Neutrophil (primary cell): Measurements from ENCODE around the gene NUP93.
A peak's percentile ranks its signal among the peaks of the same experiment; 100 is the strongest.

ENCODE experiments used
- H3K27ac ChIP-seq: fragments of 200-600 bp; sonication (generic); 2 replicates; pipeline ENCODE4 v1.5.1; 2016; ENCODE audit warnings: mild to moderate bottlenecking, moderate library complexity
- H3K27me3 ChIP-seq: fragments of 200-600 bp; sonication (generic); 2 replicates; pipeline ENCODE4 v1.6.0; 2016; ENCODE audit warnings: mild to moderate bottlenecking
- H3K36me3 ChIP-seq: fragments of 200-600 bp; sonication (generic); 2 replicates; pipeline ENCODE4 v1.5.1; 2017
- H3K4me1 ChIP-seq, 2 experiments: fragments of 200-600 bp in 1 of 2; sonication (generic) in 1 of 2; 1 replicate in 1 of 2; 2 replicates in 1 of 2; pipeline versions ENCODE4 v1.5.1 to v1.6.1; 2013 to 2016; ENCODE audit warnings: low read depth in 1 of 2, low read length in 1 of 2, mild to moderate bottlenecking in 1 of 2, moderate library complexity in 1 of 2; ENCODE audit not compliant: control insufficient read depth in 1 of 2, insufficient read depth in 1 of 2
- H3K4me3 ChIP-seq, 2 experiments: fragments of 200-600 bp in 1 of 2; sonication (generic) in 1 of 2; 1 replicate in 1 of 2; 2 replicates in 1 of 2; pipeline ENCODE4 v1.5.1; 2013 to 2016; ENCODE audit warnings: low read depth in 1 of 2, low read length in 1 of 2, mild to moderate bottlenecking in 1 of 2, moderate library complexity in 1 of 2
- H3K9me3 ChIP-seq: fragments of 200-600 bp; sonication (generic); 2 replicates; pipeline ENCODE4 v1.5.1; 2016
- TF ChIP-seq, protein P1 (sequence below): fragments of 200-600 bp; sonication (generic); IDR thresholded peaks from 2 replicates; pipeline ENCODE4 v1.5.1; 2016; ENCODE audit warnings: antibody characterized with exemption

Gene NUP93

DNA sequence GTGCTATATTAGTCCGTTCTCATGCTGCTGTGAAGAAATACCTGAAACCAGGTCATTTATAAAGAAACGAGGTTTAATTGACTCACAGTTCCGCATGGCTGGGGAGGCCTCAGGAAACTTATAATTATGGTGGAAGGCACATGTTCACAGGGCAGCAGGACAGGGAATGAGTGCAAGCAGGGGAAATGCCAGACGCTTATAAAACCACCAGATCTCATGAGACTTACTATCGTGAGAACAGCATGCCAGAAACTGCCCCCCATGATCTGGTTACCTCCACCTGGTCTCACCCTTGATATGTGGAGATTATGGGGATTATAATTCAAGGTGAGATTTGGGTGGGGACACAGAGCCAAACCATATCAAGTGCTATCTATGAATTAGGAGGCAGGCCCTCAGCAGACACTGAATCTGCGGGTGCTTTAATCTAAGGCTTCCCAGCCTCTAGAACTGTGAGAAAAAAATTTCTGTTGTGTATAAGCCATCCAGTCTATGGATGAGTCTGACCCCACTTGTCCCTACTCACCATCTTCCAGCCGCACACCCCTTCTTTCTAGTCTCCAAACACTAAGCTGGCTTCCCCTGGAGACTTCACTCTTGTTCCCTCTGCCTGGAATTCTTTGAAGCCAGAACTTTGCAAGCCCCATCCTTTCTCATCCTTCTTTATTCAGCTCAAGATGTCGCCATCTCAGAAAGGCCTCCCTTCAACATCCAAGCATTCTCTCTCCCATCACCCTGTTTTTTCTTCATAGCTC is 772 bp upstream of the NUP93 start:
- H3K36me3 ChIP-seq = no peaks in the 10 kb centered on the region
- peaks cover 19 to 23% of the 10 kb centered on the region in 2 experiments for H3K4me1 ChIP-seq
- TF ChIP-seq, protein P1, sequence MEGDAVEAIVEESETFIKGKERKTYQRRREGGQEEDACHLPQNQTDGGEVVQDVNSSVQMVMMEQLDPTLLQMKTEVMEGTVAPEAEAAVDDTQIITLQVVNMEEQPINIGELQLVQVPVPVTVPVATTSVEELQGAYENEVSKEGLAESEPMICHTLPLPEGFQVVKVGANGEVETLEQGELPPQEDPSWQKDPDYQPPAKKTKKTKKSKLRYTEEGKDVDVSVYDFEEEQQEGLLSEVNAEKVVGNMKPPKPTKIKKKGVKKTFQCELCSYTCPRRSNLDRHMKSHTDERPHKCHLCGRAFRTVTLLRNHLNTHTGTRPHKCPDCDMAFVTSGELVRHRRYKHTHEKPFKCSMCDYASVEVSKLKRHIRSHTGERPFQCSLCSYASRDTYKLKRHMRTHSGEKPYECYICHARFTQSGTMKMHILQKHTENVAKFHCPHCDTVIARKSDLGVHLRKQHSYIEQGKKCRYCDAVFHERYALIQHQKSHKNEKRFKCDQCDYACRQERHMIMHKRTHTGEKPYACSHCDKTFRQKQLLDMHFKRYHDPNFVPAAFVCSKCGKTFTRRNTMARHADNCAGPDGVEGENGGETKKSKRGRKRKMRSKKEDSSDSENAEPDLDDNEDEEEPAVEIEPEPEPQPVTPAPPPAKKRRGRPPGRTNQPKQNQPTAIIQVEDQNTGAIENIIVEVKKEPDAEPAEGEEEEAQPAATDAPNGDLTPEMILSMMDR = no peak
- peak overlapping the region; percentile 92 to 96 for H3K4me3 ChIP-seq
- no peaks in the 10 kb centered on the region for H3K9me3 ChIP-seq
- no peaks in the 10 kb centered on the region for H3K27me3 ChIP-seq
- H3K27ac ChIP-seq = peak overlapping the region; percentile 85

DNA sequence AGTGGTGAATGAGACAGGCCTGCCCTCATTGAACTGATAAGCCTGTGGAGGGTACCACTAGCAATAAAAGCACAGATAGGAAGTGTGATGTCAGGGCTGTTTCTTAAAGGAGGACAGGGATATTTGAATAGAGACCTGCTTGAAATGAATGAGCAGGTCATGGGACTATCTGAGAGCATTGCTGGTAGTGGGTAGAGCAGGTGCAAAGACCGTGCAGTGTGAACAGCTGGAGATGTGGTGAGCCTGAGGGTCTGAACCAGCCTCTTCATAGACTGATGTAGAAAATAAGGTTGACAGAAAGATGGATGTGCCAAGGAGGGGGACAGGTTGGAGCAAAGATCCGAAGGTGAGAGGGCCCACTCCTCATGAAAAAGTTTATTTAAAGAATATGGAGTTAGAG is 2.4 kb downstream of the NUP93 start:
- no peak overlapping the region for H3K4me3 ChIP-seq
- TF ChIP-seq, protein P1 = no peak
- peaks cover 40 to 44% of the 10 kb centered on the region in 2 experiments for H3K4me1 ChIP-seq
- H3K9me3 ChIP-seq = no peaks in the 10 kb centered on the region
- no peak overlapping the region for H3K27ac ChIP-seq
- H3K27me3 ChIP-seq = no peaks in the 10 kb centered on the region
- no peaks in the 10 kb centered on the region for H3K36me3 ChIP-seq

DNA sequence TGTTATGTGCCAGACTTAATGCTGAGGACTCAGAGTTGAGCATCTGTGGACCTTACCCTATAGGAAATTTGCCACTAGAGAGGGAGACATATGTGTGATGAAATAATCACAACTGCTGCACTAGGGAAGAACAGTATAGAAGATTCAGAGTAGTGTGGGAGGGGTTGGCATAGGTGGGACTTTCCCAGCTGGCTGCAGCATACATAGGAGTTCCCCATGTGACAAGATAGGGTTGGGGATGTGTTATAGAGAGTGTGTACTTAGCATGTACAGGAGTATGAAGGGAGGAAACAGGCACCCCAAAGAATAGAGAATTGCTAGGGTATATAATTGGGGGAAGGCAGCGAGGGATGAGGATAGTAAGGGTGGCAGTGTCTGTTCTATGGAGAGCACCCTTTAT is 2.9 kb downstream of the NUP93 start:
- no peaks in the 10 kb centered on the region for H3K27me3 ChIP-seq
- H3K4me3 ChIP-seq = no peak overlapping the region
- no peak overlapping the region for H3K27ac ChIP-seq
- H3K9me3 ChIP-seq = no peaks in the 10 kb centered on the region
- TF ChIP-seq, protein P1 = no peak
- peaks cover 40 to 44% of the 10 kb centered on the region in 2 experiments for H3K4me1 ChIP-seq
- no peaks in the 10 kb centered on the region for H3K36me3 ChIP-seq

DNA sequence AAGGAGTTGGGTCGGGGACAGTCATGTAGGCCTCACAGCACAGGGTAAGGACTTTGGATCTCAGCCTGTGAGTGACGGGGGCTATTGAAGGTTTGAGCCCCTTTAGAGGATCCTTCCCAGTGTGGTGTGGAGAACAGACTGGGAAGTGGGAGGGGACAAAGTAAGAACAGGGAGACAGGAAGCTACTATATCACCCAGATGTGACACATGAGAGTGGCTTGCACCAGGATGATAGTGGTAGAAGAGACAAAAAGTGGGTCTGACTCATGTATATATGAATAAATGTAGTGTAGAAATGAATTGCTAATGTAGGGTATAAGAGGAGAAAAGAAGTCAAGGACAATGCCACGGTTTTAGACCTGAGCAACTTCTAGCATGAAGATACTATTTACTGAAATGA is 4.5 kb downstream of the NUP93 start:
- H3K9me3 ChIP-seq = no peaks in the 10 kb centered on the region
- peaks cover 34 to 35% of the 10 kb centered on the region in 2 experiments for H3K4me1 ChIP-seq
- H3K4me3 ChIP-seq = no peak overlapping the region
- no peaks in the 10 kb centered on the region for H3K36me3 ChIP-seq
- H3K27me3 ChIP-seq = no peaks in the 10 kb centered on the region
- TF ChIP-seq, protein P1 = no peak
- H3K27ac ChIP-seq = peak overlapping the region; percentile 88

DNA sequence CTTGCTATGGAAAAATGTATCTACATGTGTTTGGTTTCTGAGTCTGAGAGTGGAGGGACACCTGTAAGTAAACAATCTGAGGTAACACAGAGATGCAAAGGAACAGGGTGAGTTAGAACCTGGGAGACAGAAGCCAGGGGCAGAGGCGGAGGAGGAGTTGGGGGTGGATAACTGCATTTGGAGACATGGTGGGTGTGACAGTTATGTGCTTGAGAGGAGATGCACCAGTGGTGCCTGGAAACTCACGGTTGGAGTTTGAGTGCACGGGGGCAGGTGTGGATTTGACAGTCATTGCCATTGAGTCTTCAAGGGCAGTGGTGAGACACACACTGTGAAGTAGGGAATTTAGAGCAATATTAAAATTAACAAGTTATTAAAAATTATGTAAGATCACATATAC is 6.5 kb downstream of the NUP93 start:
- peak overlapping the region; percentile 88 for H3K27ac ChIP-seq
- TF ChIP-seq, protein P1 = no peak

More for the DNA sequence above, 6.5 kb downstream of the NUP93 start:
- peaks cover 25 to 26% of the 10 kb centered on the region in 2 experiments for H3K4me1 ChIP-seq
- no peaks in the 10 kb centered on the region for H3K27me3 ChIP-seq
- H3K4me3 ChIP-seq = peak overlapping the region in 1 of 2 experiments; percentile 10
- no peaks in the 10 kb centered on the region for H3K9me3 ChIP-seq
- no peaks in the 10 kb centered on the region for H3K36me3 ChIP-seq
